HepG2 (cell line): ENCODE results near the gene BIRC5. TPM values are rescaled to one million over a fixed set of nuclear protein-coding genes. Genes with fewer than 3 reads are reported as not detected.

ENCODE experiments used
- AHR ChIP-seq: IDR thresholded peaks from 2 replicates; pipeline ENCODE4 v1.6.1; 2018; ENCODE audit warnings: missing genetic modification reagents, missing compliant biosample characterization
- ATF4 ChIP-seq, 2 experiments: fragments of 450-650 bp in 1 of 2; sonication (generic) in 1 of 2; formaldehyde crosslinking; IDR thresholded peaks; 2 replicates each; pipeline versions ENCODE4 v1.5.0 to v1.8.0; 2020 to 2022; ENCODE audit warnings: mild to moderate bottlenecking in 1 of 2, missing genetic modification reagents in 1 of 2
- CEBPZ ChIP-seq: IDR thresholded peaks from 2 replicates; pipeline ENCODE4 v1.6.1; 2012; ENCODE audit warnings: low read length, improper control_type of control experiment
- CREM ChIP-seq, 2 experiments: sonication (generic) in 1 of 2; formaldehyde crosslinking in 1 of 2; IDR thresholded peaks; 2 replicates each; pipeline versions ENCODE4 v1.4.0 to v1.6.1; 2016 to 2020; ENCODE audit warnings: antibody characterized with exemption in 1 of 2, mild to moderate bottlenecking in 1 of 2, missing genetic modification reagents in 1 of 2
- HNF4A ChIP-seq: sonication (generic); formaldehyde crosslinking; IDR thresholded peaks from 2 replicates; pipeline ENCODE4 v1.4.0; 2020; ENCODE audit warnings: missing genetic modification reagents
- HNRNPH1 ChIP-seq: fragments of 200-400 bp; formaldehyde crosslinking; optimal IDR thresholded peaks from 2 replicates; pipeline ENCODE3; 2017; ENCODE audit warnings: mild to moderate bottlenecking, low read depth, low read length
- KLF12 ChIP-seq: sonication (generic); formaldehyde crosslinking; IDR thresholded peaks from 2 replicates; pipeline ENCODE4 v1.4.0; 2020; ENCODE audit warnings: missing genetic modification reagents, borderline replicate concordance
- NFKBIZ ChIP-seq: IDR thresholded peaks from 2 replicates; pipeline ENCODE4 v1.6.1; 2018; ENCODE audit warnings: missing genetic modification reagents, missing compliant biosample characterization
- PRDM10 ChIP-seq: sonication (generic); formaldehyde crosslinking; IDR thresholded peaks from 2 replicates; pipeline ENCODE4 v1.4.0; 2020; ENCODE audit warnings: low read depth, missing genetic modification reagents
- REST ChIP-seq, 2 experiments: IDR thresholded peaks; 2 replicates each; pipeline ENCODE4 v1.6.1; 2011 to 2012; ENCODE audit warnings: low read length in 2 of 2, borderline replicate concordance in 1 of 2, low read depth in 1 of 2, mild to moderate bottlenecking in 1 of 2, moderate library complexity in 1 of 2
- SRSF9 ChIP-seq: fragments of 200-400 bp; formaldehyde crosslinking; IDR thresholded peaks from 2 replicates; pipeline ENCODE4 v1.6.1; 2018; ENCODE audit warnings: borderline replicate concordance, mild to moderate bottlenecking, low read depth, low read length; ENCODE audit not compliant: insufficient read depth, poor library complexity, severe bottlenecking
- TAF1 ChIP-seq: sonication (generic); formaldehyde crosslinking; IDR thresholded peaks from 2 replicates; pipeline ENCODE4 v1.4.0; 2020; ENCODE audit warnings: missing genetic modification reagents
- ZNF274 ChIP-seq: sonication (generic); formaldehyde crosslinking; IDR thresholded peaks from 2 replicates; pipeline ENCODE4 v1.5.1; 2020; ENCODE audit warnings: mild to moderate bottlenecking, missing genetic modification reagents
- ZNF501 ChIP-seq: sonication (generic); formaldehyde crosslinking; IDR thresholded peaks from 2 replicates; pipeline ENCODE4 v1.5.1; 2020; ENCODE audit warnings: mild to moderate bottlenecking, moderate library complexity, missing genetic modification reagents
- ZNF549 ChIP-seq: sonication (generic); formaldehyde crosslinking; IDR thresholded peaks from 2 replicates; pipeline ENCODE4 v1.5.0; 2020; ENCODE audit warnings: missing genetic modification reagents
- polyA plus RNA-seq, 8 experiments: library from polyadenylated mRNA; depleted of rRNA in 3 of 8; stranded (reverse) in 7 of 8; unstranded in 1 of 8; fragments of >200 nt; fragmentation: Illumina TruSeq in 4 of 8; extraction: Trizol in 4 of 8; gene quantifications; 2 replicates each; pipeline versions ENCODE4 v1.2.1 to v1.2.3, GENCODE V29; 2011 to 2016; ENCODE audit warnings: low read depth in 4 of 8, missing spikeins in 1 of 8, mixed read lengths in 1 of 8; ENCODE audit not compliant: insufficient read depth in 1 of 8
- total RNA-seq, 5 experiments: library from RNA; depleted of rRNA; stranded (reverse); fragments of >200 nt; fragmentation: Illumina TruSeq; extraction: Trizol; gene quantifications; 2 replicates each; pipeline ENCODE4 v1.2.3, GENCODE V29; 2016; ENCODE audit warnings: low read depth in 1 of 5

BIRC5 gene
- total and polyA plus RNA-seq, 2 of the 13 experiments (the other 11 are each of a cell fraction or from before 2014, with no cell fraction given), result 30.3 to 135 TPM

- TF ChIP-seq CEBPZ, result no peak
- no peak for TF ChIP-seq SRSF9
- TF ChIP-seq HNRNPH1, result no peak
- TF ChIP-seq AHR, result peak; percentile 88; the same call in 1 of the 2 replicates
- no peak; the same call in 1 of the 2 replicates for TF ChIP-seq ZNF501
- no peak for TF ChIP-seq REST (IDR thresholded peaks at IDR 0.05; ENCODE audit: borderline replicate concordance in 1 of 2, low read depth in 1 of 2, low read length in 2 of 2)
- TF ChIP-seq ATF4 (CRISPR knock-in tag; IDR thresholded peaks at IDR 0.05), result peak in 1 of 2 experiments; percentile 31; a peak in 1 of 4 replicates
- peak; percentile 20; the same call in 1 of the 2 replicates for TF ChIP-seq PRDM10 (CRISPR knock-in tag)
- no peak for TF ChIP-seq NFKBIZ (CRISPR knock-in tag)
- TF ChIP-seq CREM (IDR thresholded peaks at IDR 0.05), result no peak
- no peak for TF ChIP-seq CREM (CRISPR knock-in tag; IDR thresholded peaks at IDR 0.05)
- TF ChIP-seq ZNF274 (CRISPR knock-in tag), result no peak; the same call in 1 of the 2 replicates
- TF ChIP-seq TAF1 (CRISPR knock-in tag), result peak; percentile 61
- peak; percentile 93 for TF ChIP-seq KLF12 (CRISPR knock-in tag)
- peak; percentile 75; the same call in 1 of the 2 replicates for TF ChIP-seq ZNF549 (CRISPR knock-in tag)
- peak; percentile 49 for TF ChIP-seq HNF4A (CRISPR knock-in tag)
These were observed 45.7 kb upstream of the BIRC5 start, which contains the start of gene SYNGR2 (continued) for GRCh38 chr17:78168242-78168902.
